ENCODE measurements around the gene TTC16. TPM values are rescaled to one million over a fixed set of nuclear protein-coding genes. Genes with fewer than 3 reads are reported as not detected.

Gene TTC16, protein sequence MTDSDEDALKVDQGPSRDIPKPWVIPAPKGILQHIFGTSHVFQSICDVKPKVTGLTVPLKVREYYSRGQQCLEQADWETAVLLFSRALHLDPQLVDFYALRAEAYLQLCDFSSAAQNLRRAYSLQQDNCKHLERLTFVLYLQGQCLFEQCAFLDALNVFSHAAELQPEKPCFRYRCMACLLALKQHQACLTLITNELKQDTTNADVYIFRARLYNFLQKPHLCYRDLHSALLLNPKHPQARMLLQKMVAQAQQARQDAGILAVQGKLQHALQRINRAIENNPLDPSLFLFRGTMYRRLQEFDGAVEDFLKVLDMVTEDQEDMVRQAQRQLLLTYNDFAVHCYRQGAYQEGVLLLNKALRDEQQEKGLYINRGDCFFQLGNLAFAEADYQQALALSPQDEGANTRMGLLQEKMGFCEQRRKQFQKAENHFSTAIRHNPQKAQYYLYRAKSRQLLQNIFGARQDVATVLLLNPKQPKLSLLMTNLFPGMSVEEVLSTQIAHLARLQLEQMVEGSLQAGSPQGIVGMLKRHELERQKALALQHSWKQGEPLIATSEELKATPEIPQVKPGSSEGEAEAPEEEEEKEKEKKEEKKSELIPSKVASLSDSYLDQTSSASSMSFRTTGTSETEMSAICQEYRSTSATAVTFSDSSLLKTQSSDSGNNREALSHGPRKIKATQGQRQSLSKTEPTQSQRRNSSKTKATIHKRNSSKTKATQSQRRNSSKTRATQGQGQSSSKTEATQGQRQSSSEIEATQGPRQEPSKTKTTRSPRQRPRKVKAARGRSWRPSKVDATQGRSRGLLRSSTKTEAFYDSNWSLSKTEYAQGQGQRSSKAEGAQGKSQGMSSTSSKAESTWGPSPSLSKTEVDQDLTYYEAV
- total RNA-seq (2022; extraction: Qiagen RNA extraction; ENCODE audit: low read depth), result 0.03 TPM in 1 of 5 replicates, not detected in the others

DNA sequence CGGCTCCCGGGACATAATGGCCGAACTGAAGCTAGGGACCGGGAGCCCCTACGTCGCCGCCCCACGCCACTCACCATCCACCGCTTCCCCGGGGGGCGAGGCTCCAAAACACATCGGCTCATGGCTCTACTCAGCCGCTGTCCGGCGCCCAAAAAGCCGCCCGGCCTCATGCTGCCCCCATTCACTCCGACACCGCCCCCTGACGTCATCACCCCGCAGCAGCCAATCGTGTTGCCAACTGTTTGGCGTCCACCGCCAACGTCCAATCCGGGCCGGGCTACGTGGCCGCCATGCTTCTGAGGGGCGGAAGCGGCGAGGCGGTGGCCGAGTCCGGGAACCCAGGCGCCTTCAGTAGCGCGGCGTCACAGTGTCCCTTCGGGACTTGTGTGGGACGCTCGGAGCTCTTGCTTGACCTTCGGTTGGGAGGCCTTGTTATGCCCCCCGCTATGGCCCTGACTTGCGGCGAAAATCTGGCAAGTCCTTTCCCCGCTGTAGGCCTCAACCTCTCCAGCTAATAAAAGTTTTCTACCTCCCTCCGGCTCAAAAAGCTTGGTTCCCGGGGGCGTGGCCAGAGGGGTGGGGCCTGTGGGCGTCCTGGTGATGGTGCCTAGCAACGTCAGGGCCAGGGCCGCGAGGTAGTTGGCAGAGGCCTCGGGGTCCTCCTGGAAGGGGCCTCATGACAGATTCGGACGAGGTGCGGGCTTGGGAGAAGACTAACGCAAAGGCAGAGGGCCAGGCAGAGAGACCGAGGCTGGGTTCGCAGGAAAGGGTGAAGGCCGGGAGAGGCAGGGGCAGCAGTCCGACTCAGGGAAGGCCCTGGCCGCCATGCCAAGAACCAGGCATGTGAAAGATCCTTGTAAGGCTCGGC is at the start of gene TTC16, which contains the start of gene PTRH1:
TTC16 (plus strand) TSS at position 610 of the 868 bp plus-strand sequence; CDS start at position 677, 67 bp downstream.
PTRH1 (minus strand) TSS at position 194 of the 868 bp plus-strand sequence; CDS start at position 170, 24 bp downstream.

DNA sequence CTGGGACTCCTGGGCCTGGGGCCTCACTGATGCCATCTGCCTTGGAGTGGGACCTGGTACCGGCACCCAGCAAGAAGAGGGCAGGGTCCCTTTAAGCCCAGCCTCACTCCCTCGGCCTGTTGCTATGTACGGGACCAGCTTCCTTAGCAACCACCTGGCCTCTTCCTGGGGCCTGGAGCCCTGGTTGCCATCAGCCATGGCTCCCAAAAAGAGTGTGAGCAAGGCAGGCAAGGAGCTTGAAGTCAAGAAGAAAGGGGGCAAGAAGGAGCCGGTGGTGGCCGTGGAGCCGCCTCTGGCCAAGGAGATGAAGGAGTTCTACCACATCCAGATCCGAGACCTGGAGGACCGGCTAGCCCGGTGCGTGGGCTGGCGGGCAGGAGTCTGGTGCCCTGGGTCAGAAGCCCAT is 9.0 kb upstream of the TTC16 start, which contains the start of gene CFAP157:
CFAP157 (plus strand) TSS at position 153 of the 406 bp plus-strand sequence; CDS start at position 197, 44 bp downstream.

DNA sequence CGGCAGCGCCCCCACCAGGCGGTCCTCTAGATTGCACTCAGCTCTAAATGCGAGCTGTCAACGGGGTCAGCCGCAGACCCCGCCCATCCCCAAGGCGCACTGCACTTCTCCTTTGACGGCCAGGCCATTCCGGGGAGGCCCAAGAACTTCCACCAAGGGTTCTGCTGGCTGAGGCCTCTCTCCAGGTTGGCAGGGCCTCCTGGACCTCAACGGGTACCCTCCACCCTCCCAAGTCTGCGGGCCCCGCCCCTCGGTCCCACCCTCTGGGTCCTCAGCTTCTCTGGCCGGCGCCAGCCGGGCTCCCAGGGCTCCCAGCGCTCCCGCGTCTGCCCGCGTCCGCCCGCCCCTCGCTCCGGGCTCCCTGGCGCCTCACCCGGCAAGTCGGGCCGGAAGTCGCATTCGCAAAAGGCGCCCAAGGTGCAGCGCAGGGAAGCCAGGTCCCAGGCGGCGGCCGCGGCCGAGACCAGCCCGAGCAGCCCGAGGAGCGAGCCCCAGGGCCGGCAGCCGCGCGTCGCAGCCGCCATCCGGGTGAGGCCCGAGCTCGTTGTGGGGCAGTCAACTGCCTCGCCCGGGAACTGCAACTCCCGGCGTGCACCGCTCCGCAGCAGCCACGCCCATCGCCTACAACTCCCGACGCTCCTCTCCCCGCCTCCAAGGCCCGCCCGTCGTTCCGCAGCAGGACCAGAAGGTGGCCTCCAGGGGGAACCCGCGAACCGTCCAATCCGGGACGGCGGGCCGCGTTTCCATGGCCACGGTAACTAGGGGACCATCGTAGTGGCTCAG is 19.1 kb downstream of the TTC16 start, which contains the start of gene TOR2A:
TOR2A (minus strand) TSS at position 548 of the 783 bp plus-strand sequence; CDS start at position 524, 24 bp downstream.

DNA sequence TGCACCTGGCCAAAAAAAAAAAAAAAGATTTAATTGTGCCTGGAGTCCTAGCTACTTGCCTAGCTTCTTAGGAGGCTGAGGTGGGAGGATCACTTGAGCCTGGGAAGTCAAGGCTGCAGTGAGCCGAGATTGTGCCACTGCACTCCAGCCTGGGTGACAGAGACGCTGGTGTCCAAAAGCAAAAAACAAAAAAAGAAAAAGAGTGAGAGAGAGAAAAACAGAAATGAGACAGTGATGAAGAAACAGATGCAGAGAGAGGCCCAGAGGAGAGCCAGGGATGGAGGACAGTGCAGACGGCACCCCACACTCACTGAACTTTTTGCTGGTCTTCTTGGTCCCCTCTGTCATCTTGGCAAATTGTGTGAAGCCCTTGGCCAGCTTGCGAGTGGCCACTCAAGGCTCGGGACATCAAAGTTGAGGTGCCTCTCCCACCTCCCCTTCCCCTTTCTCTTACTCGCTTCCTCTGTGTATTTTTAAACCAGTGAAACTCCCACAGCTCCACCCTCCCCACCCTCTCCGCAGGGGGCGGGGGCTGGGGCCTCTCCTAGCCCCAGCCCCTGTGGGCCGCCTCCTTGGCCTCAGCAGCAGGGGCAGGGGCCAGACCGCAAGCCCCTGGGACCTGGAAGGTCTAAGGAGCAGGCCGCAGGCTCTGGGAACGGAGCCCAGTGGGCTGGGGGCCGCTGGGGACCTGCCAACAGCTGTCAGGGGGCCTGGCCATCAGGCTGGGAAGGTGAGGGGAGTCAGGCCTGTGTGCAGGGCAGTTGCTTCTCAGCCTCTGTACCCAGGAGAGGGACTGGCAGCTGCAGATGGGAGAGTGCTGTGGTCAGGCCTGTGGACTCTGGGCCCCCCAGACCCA is 62.6 kb downstream of the TTC16 start, which contains the start of gene SH2D3C:
SH2D3C (minus strand) TSS at position 387 of the 856 bp plus-strand sequence; CDS start at position 348, 39 bp downstream.

Other genes starting within 250 kb of the TTC16 start
- 14.9 to 19.5 TPM (median 17.9 TPM) in 5 replicates for gene STXBP1, start 103.8 kb upstream of the TTC16 start, total RNA-seq (2022; extraction: Qiagen RNA extraction; ENCODE audit: low read depth)
- gene CFAP157, start 9.1 kb upstream of the TTC16 start, total RNA-seq (2022; extraction: Qiagen RNA extraction; ENCODE audit: low read depth), result 0.04 to 0.11 TPM (median 0.05 TPM) in 4 of 5 replicates, not detected in the other
- 10.4 to 17.0 TPM (median 14.5 TPM) in 5 replicates for gene PTRH1, start 416 bp upstream of the TTC16 start, total RNA-seq (2022; extraction: Qiagen RNA extraction; ENCODE audit: low read depth)
- gene TOR2A, start 19.2 kb downstream of the TTC16 start, total RNA-seq (2022; extraction: Qiagen RNA extraction; ENCODE audit: low read depth), result 10.2 to 14.7 TPM (median 13.1 TPM) in 5 replicates
- gene SH2D3C, start 62.6 kb downstream of the TTC16 start, total RNA-seq (2022; extraction: Qiagen RNA extraction; ENCODE audit: low read depth), result 0.07 to 0.17 TPM (median 0.16 TPM) in 4 of 5 replicates, not detected in the other
- gene CDK9, start 70.0 kb downstream of the TTC16 start, total RNA-seq (2022; extraction: Qiagen RNA extraction; ENCODE audit: low read depth), result 44.7 to 54.0 TPM (median 46.4 TPM) in 5 replicates
- gene FPGS, start 86.8 kb downstream of the TTC16 start, total RNA-seq (2022; extraction: Qiagen RNA extraction; ENCODE audit: low read depth), result 46.1 to 53.7 TPM (median 48.9 TPM) in 5 replicates
- gene ENG, start 138.6 kb downstream of the TTC16 start, total RNA-seq (2022; extraction: Qiagen RNA extraction; ENCODE audit: low read depth), result 0.09 to 0.34 TPM (median 0.14 TPM) in 5 replicates
- 41.4 to 79.4 TPM (median 65.1 TPM) in 5 replicates for gene AK1, start 161.6 kb downstream of the TTC16 start, total RNA-seq (2022; extraction: Qiagen RNA extraction; ENCODE audit: low read depth)
- gene ST6GALNAC6, start 183.5 kb downstream of the TTC16 start, total RNA-seq (2022; extraction: Qiagen RNA extraction; ENCODE audit: low read depth), result 21.8 to 27.1 TPM (median 24.2 TPM) in 5 replicates
- gene ST6GALNAC4, start 201.0 kb downstream of the TTC16 start, total RNA-seq (2022; extraction: Qiagen RNA extraction; ENCODE audit: low read depth), result 17.1 to 25.6 TPM (median 20.9 TPM) in 5 replicates
- 2.0 to 2.6 TPM (median 2.1 TPM) in 5 replicates for gene PIP5KL1, start 214.7 kb downstream of the TTC16 start, total RNA-seq (2022; extraction: Qiagen RNA extraction; ENCODE audit: low read depth)
- 40.9 to 50.0 TPM (median 44.0 TPM) in 5 replicates for gene DPM2, start 221.8 kb downstream of the TTC16 start, total RNA-seq (2022; extraction: Qiagen RNA extraction; ENCODE audit: low read depth)